Stimulated activated naive CD4-positive, alpha-beta T cell treated with Interleukin-2 at 50 U/mL for 16 hours (primary cell): ENCODE data around the gene BFAR.
"Not testable (repeated sequence)": the region's sequence is repeated elsewhere in the genome, so short reads cannot be mapped to it uniquely, and the experiment has no call there.

Source experiments
- DNase-seq: peaks from one replicate; lab custom pipeline; 2025; lab: John Stamatoyannopoulos, UW

Gene BFAR, protein sequence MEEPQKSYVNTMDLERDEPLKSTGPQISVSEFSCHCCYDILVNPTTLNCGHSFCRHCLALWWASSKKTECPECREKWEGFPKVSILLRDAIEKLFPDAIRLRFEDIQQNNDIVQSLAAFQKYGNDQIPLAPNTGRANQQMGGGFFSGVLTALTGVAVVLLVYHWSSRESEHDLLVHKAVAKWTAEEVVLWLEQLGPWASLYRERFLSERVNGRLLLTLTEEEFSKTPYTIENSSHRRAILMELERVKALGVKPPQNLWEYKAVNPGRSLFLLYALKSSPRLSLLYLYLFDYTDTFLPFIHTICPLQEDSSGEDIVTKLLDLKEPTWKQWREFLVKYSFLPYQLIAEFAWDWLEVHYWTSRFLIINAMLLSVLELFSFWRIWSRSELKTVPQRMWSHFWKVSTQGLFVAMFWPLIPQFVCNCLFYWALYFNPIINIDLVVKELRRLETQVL

DNA sequence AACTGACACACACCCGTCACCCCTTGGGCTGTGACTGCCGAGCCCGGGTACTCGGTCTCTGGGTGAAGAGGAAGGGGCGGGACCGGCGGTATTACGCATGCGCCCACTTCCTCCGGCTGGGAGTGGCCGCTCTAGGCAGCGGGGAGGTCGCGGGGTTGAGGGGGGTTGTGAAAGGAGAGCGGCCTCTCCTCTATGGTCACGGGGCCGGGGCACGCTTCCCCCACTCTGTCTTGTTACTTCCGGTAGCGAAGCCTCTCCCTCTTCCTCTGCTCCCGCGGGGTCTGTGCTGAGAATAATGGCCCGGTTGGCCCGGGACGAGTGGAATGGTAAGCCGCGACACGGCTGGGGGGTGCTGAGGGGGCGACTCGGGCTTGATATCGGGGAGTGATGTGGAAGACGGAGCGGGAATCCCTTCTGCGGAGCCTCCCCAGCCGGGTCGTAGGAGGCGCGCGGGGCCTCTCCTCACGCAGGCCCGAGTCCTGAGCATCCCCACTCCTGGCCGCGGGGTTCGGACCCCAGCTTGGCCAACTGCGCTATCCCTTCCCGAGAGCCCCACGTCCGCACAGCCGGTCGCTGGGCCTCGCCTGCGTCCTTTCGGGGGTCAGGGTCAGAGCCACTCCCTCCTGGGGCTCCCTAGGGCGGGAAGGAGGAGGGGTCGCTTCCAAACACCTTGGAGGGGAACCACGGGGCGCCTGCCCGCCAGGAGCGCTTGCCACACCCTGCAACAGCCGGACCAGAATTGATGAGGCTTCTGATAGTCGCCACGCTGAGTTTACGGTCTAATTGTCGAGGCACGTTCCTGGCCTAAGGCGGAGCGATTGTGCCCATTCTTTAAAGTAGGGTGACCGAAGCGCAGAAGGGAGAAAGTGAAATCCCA is at the start of gene BFAR:
BFAR (plus strand) TSS at position 259 of the 877 bp plus-strand sequence. CDS start 11,396 bp downstream, outside the sequence.
- peak; percentile 99 for DNase-seq

DNA sequence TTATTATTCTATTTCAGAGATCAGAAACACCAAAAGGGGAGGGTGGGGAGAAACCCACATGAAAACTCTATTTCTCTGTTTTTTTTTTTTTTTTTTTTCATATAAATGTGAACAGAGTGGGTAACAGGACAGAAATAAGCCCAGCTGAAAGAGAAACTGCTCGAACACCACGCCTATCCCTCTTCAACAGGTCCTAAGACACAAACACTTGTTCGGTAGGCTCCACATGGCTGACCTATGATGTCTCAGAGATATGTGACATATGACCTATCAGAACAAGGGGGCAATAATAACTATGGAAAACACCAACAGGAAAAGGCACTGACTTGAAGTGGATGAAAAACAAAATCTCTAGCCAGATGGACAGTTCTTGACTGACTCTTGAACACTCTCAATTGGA is 47.5 kb upstream of the BFAR start:
- DNase-seq = no peak

DNA sequence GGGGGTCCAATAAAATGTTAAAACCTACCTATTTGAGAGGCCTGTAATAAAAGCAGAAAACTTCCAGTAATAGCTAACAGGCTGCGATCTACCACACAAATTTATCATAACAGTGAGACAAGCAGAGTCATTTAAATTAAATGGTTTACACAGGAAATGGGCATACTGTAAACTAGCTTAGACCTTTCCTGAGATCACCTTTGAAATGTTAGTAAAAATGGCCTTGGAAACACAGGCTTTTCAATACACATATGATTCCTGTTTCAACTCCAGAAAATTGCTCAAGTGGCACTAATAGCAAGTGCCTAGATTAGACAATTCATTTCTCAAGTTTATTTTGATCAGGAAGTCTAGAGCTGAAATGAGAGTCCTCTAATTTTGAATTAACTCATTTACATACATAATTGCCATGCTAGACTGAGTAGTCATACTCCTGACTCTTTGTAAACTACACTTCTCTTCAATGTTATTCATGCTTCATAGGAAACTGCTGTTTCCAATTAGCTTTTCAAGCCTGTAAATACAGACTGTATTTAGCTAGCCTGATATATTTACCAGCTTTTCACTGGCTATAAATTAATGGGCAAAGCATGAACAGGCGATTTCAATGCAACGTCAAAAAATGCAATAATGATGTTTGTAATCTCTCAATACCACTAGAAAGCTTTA is 46.0 kb upstream of the BFAR start:
- DNase-seq = no peak

DNA sequence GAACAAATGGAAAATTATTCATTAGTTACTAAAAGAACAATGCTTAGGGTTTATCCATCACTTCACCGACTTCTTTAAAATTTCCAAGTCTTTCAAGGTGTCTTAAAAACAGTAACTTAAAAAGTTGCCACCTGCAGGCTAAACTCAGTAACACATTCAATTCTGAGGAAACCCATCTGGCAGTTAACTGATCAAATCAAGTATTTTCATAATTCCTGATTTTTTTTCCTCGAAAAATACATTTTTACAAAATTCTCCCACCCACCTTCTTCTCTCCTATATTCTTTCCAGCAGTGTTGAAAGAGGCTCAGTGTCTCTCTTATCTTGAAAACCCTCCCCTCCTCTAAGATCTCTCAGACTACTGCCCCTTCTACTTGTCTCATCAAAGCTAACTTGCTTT is 32.6 kb upstream of the BFAR start:
- DNase-seq = no peak

DNA sequence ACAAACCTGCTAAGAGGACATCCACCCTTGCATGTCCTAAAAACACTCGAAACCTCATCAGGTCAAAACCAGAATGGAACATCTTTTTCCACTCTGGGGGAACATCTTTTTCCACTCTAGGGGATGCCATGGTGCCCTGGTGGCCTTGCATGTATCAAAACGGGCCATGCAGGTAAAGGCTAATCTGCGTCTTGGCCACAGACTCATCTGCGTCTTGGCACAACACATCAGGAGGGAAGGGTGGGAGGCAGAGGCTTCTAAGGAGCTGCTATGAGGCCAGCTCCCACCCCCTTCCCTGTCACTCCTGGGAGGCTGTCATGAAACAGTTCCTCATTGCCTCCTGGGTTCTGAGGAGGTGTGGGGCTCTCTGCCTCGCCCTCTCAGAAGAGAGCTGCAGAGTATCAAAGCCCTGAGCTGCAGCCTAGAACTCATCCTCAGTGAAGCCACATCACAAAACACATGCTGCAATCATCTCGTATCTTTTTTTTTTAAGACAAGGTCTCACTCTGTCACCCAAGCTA is 30.2 kb upstream of the BFAR start:
- no peak for DNase-seq

DNA sequence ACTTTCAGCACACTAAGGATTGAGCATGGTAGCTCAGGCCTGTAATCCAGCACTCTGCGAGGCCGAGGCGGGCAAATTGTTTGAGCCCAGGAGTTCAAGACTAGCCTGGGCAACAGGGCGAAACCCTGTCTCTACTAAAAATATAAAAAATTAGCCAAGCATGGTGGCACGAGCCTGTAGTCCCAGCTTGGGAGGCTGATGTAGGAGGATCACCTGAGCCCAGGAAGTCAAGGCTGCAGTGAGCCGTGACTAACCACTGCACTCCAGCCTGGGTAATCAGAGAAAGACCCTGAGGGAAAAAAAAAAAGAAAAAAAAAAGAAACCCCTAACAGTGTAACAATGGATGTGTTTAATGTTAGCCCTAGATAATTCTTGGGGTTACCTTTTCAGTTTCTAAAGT is 26.6 kb upstream of the BFAR start:
- DNase-seq = no peak

DNA sequence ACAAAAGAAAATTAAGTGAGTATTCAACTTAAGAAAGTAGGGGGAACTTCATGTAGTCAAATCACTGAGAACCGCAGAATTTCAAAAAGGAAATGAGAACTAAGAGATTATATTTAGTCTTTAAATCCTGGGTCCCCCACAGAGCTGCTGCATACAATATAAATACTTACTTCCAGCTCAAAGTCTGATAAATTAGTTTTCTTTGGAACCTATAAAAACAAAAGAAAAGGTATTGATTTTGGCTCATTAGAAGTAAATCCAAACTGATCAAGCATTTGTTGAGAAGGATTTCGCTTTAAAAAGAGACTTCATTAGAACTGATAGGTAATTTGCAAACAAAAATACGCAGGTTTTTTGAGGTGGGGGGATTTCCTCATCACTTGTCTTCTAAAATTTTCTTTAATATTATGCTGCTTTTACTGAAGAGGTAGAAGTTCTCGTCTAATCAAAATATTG is 24.6 kb upstream of the BFAR start:
- DNase-seq = no peak

DNA sequence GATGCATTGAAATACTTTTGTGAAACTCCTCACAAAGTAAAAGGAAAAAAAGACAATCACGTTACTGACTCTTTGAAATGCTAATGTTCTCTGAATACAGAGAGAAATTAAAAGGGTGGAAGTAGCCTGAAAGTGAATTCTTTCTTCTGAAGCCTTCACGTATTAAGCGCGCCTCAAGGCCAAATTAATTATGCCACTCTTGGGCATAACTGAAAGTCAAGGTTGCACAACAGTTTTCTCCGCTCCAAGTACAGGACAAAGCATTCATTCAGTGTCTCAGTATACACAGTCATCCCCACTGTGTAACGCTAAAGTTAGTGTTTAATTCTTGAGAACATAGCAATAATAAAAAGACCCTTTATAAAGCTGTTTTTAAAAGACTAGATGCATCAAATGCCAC is 24.1 kb upstream of the BFAR start:
- DNase-seq = no peak

DNA sequence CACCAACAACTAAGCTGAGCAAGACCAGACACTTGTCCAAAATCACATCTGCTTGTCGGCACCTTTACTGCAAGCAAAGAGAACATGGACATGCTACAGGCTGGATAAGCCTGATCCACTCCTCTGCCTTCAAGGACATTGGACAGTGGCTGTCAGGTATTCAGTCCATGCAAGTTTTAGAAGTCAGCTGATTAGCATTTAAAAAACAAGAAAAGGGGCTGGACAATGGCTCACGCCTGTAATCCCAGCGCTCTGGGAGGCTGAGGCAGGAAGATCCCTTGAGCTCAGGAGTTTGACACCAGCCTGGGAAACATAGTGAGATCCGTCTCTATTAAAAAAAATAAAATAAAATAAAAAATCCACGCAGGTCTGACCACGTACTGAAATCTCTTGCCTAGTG is 23.0 kb upstream of the BFAR start:
- no peak for DNase-seq

DNA sequence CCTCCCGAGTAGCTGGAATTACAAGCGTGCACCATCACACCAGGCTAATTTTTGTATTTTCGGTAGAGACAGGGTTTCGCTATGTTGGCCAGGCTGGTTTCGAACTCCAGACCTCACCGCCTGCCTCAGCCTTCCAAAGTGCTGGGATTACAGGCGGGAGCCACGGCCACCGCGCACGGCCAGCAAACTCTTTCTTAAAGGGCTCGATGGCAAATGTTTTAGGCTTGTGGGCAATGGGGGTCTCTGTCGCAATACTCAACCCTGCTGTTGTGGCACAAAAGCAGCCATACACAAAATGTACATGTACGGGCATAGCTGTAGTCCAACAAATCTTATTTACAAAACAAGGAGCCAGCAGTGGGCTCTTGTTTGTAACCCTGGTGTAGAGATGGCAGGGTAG is 21.1 kb upstream of the BFAR start:
- no peak for DNase-seq

DNA sequence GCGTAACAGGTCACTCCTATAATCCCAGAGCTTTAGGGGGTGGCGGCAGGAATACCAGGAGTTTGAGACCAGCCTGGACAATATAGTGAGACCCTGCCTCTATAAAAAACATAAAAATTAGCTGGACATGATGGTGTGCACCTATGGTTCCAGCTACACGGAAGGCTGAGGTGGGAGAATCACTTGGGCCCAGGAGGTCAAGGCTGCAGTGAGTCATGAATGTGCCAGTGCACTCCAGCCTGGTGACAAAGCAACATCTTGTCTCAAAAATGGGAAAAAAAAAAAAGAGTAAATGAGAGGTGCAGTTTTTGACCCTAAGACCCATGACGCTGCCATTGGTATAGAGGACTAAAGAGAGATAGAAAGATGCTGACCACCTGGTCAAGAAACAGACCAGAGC is 18.8 kb upstream of the BFAR start:
- no peak for DNase-seq

DNA sequence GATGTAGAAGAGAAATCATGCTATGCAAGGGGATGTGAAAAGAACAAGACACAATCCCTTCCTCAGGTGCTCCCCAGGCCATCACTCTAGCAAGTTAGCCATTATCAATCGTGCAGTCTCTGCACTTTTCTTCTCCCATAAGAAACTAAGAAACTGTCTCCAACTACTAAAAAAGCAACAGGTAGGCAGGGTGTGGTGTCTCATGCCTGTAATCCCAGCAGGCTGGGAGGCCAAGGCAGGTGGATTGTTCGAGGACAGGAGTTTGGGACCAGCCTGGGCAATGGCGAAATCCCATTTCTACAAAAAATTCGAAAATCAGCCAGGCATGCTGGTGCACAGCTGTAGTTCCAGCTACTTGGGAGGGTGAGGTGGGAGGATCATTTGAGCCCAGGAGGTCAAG is 16.5 kb upstream of the BFAR start:
- DNase-seq = no peak

DNA sequence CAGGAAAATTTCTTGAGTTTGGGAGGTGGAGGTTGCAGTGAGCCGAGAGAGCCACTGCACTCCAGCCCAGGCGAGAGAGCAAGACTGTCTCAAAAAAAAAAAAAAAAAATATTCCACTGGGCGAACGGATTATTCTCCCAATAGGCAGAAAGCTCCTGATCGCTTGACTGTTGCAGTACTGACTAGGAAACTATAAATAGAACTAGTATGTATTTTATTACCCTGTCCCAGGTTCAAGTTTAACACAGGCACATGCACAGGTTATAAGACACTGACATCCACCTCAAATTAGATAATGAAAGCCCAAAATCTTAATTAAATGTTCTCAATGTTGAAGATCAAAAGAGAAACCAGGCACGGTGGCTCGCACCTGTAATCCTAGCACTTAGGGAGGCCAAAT is 14.2 kb upstream of the BFAR start:
- DNase-seq = no peak

DNA sequence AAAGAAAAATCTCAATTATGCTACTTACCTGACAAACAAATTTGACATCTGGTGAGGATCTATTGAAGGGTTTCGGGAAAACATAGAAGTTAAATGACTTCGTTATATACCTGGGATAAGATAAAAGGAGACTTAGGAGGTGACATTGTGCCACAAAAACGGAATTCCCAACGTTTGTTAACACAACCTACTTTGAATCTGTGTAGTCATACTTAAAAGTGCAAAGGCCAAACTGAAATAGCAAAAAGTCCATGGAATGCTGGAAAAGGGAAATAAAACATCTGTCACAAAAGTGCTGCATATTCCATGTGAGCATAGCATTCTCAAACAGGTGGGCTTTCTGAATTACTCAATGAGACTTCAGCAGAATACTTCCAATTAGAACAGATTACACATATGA is 5.7 kb upstream of the BFAR start:
- DNase-seq = no peak

DNA sequence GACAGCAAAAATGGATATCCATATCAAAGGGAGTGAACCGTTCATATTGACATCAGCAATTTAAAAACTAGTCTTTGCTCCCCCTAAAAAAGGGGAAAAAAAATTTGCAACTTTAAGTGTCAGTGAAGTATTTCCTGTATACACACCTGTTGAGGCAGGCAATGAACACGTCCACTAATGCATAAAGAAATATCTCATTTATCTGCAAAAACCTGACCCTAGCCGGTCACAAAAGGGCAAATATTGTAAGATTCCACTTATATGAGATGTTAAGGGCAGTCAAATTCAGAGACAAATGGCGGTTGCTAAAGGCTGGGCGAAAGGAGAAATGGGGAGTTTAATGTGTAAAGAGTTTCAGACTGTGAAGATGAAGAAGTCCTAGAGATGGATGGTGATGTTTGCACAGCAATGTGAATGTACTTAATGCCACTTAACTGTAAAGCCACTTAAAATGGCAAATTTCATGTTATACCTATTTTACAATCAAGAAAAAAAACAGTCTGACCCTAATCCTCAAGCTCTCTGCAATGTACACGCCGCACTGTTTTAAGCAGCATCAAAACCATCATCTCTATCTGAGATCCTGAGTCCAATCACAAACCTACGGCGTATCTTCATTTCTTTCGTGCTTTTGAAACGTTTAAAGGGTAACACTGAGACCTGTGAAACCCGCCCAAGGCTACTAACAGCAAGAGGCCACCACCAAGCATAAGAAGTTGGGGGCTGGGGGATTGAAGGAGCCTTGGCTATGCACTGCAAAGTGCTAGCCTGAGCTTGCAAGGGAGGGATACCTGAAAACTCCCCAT is 3.7 kb upstream of the BFAR start:
- DNase-seq = no peak

DNA sequence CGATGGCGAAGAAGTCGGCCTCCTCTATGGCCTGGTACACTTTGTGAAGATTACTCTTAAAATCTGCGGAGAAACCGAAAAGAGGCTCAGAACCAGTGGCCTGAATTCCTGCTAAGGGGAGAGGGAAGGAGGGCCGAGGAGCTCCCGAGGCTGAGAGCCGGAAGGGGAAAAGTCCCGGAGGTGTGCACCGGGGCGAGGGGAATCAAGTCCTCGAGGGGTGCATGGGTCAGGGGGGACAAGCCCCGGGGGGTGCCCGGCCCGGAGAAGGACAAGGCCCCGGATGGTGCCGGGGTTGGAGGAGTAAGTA is 3.2 kb upstream of the BFAR start:
- DNase-seq = no peak

DNA sequence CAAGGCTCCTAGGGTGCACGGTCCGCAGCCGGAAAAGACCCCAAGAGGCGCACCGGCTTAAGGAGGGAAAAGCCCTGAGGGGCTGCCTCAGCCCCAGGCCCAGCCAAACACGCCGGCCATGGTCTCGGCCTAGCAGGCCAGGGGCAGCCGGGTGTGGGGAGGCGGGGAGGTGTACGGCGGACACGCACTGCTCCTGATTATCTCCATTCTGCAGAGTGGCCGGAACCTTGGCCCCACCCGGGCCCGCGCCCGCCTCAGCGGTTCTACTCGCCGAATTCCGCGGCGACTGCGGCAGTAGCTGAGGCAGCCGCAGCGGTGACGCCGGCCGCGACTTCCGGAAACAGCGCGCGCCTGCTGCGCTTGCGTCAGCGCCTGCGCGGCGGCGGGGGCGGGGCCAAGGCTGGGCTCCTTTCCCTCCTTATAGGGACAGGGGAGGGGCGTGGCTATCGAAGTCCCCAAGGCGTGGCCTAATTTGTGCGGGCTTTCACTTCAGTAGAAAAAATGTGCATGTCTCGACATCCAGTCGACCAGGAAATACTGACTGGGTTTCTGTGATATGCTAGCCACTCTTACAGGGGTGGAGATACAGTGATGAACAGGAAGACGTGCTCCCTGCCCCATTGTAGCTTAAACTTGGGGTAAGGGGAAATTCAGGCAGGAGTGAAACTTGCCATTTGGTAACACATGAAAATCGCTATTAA is 2.7 kb upstream of the BFAR start, which contains the start of gene PARN:
PARN (minus strand) TSS at position 342 of the 701 bp plus-strand sequence; CDS start at position 207, 135 bp downstream.
- peak; percentile 95 for DNase-seq

DNA sequence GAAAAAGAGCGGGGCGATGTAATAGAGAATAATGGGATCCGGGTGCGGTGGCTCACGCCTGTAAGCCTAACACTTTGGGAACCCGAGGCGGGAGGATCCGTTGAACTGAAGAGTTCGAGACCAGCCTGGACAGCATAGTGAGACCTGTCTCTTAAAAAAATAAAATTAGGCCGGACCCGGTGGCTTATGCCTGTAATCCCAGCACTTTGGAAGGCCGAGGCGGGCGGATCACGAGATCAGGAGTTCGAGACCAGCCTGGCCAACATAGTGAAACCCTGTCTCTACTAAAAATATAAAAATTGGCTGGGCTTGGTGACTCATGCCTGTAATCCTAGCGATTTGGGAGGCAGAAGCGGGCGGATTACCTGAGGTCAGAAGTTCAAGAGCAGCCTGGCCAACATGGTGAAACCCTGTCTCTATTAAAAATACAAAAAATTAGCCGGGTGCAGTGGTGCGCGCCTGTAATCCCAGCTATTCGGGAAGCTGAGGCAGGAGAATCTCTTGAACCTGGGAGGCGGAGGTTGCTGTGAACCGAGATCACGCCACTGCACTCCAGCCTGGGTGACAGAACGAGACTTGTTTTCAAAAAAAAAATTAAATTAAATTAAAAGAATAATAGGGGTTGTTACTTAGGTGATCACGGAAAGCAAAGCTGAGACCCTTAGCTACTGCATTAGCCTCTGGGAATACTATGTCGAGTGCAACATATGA is 2.0 kb upstream of the BFAR start:
- DNase-seq = not testable (repeated sequence)

DNA sequence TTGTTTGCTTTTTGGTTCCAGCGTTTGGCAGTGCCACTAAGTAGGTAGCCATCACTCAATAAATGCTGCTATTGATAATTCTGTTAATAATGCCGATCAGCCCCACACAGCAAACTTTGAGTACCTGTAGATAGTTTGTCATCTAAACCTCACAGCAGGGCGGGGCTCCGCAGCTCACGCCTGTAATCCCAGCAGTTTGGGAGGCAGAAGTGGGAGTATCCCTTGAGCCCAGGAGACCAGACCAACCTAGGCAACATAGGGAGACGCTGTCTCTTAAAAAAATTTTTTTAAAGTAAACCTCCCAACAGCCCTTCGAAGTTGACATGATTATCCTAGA is 1.6 kb downstream of the BFAR start:
- no peak for DNase-seq
